Left lung (tissue), 10 donors: Measurements from ENCODE around the gene ADGRG3. TPM values are rescaled to one million over a fixed set of nuclear protein-coding genes. Genes with fewer than 3 reads are reported as not detected.
A peak's percentile ranks its signal among the peaks of the same experiment; 100 is the strongest.

Experiments
- ATAC-seq: fragments of 200-7000 bp; cut with Tn5 transposase; one replicate; pipeline ENCODE4 v1.9.1; 2020; ENCODE audit warnings: moderate library complexity
- DNase-seq, 4 donors: peaks; one replicate each; pipeline ENCODE4 v3.0.0-alpha.2; 2013 to 2020
- H3K27ac ChIP-seq, 2 donors: fragments of 200-600 bp; sonication (generic) in 1 of 2; one replicate each; pipeline versions ENCODE4 v1.5.0 to v1.8.0; 2020 to 2021
- H3K27me3 ChIP-seq, 2 donors: fragments of 200-600 bp; sonication (generic) in 1 of 2; one replicate each; pipeline versions ENCODE4 v1.5.0 to v1.8.0; 2020 to 2021
- H3K36me3 ChIP-seq, 2 donors: fragments of 200-600 bp; sonication (generic) in 1 of 2; one replicate each; pipeline versions ENCODE4 v1.5.0 to v1.8.0; 2020 to 2021
- H3K4me1 ChIP-seq, 2 donors: fragments of 200-600 bp; one replicate each; pipeline ENCODE4 v1.8.0; 2021
- H3K4me3 ChIP-seq, 2 donors: fragments of 200-600 bp; sonication (generic) in 1 of 2; one replicate each; pipeline versions ENCODE4 v1.5.0 to v1.8.0; 2020 to 2021; ENCODE audit warnings: mild to moderate bottlenecking in 1 of 2
- H3K9me3 ChIP-seq, 2 donors: fragments of 200-600 bp; sonication (generic) in 1 of 2; one replicate each; pipeline versions ENCODE4 v1.5.0 to v1.8.0; 2020 to 2021
- CTCF ChIP-seq, 2 donors: fragments of 200-600 bp; sonication (generic) in 1 of 2; IDR thresholded peaks; one replicate each; pipeline versions ENCODE4 v1.5.0 to v1.8.0; 2021; ENCODE audit warnings: antibody characterized with exemption in 2 of 2
- intact Hi-C, 2 donors: fragments of 100-400 bp; cut with DNase I; formaldehyde crosslinking; loops; one replicate each; pipeline versions ENCODE4 v1.11.2 to v1.14.2; 2022
- polyA plus RNA-seq, 6 donors: library from polyadenylated mRNA; unstranded; fragments of 120-200 nt; gene quantifications; one replicate each; pipeline ENCODE4 v1.2.1, GENCODE V29; 2013; ENCODE audit not compliant: insufficient read length in 6 of 6
- total RNA-seq, 2 donors: library from RNA; stranded (reverse); fragmentation: NEBNext Ultra II Directional; extraction: Animal tissue kit (Norgen Biotek cat#: 25700); gene quantifications; one replicate each; pipeline ENCODE4 v1.2.1, GENCODE V29; 2021
- donor health status: DM: no; HTN: yes; CAD: no.
- donor health status: DM: no; HTN: no; CAD: no.

Gene ADGRG3
- total and polyA plus RNA-seq, 8 donors = 0.70 to 29.8 (median 1.1) TPM

GRCh38 chr16:57643910-57644309 lies 24.2 kb upstream of the ADGRG3 start:
- H3K4me3 ChIP-seq = no peak overlapping the region
- H3K36me3 ChIP-seq = no peaks in the 10 kb centered on the region
- peaks cover 0 to 18% of the 10 kb centered on the region in 2 donors for H3K27me3 ChIP-seq
- no peak for TF ChIP-seq CTCF (IDR thresholded peaks at IDR 0.05)
- intact Hi-C loops = no loop called here
- DNase-seq (no peak), ATAC-seq (no peak)
- no peaks in the 10 kb centered on the region for H3K9me3 ChIP-seq
- peak overlapping the region in 1 of 2 donors; percentile 37 for H3K27ac ChIP-seq
- H3K4me1 ChIP-seq = peaks cover 6 to 70% of the 10 kb centered on the region in 2 donors

GRCh38 chr16:57644383-57645014 lies 23.6 kb upstream of the ADGRG3 start:
- no peak for DNase-seq
- Histone ChIP-seq H3K4me1 (peaks cover 6 to 67% of the 10 kb centered on the region in 2 donors), H3K9me3 (no peaks in the 10 kb centered on the region), H3K36me3 (no peaks in the 10 kb centered on the region), H3K27me3 (peaks cover 0 to 13% of the 10 kb centered on the region in 2 donors), H3K27ac (no peak overlapping the region), H3K4me3 (no peak overlapping the region)
- intact Hi-C loops = loop anchor here in 1 of 2 donors (5.0 kb wide), 1 partner anchor 42 kb away; no protein-coding TSS in a partner anchor
- no peak for TF ChIP-seq CTCF (IDR thresholded peaks at IDR 0.05)
- ATAC-seq = no peak

- Histone ChIP-seq H3K4me3 (no peak overlapping the region), H3K9me3 (no peaks in the 10 kb centered on the region), H3K4me1 (peaks cover 6 to 62% of the 10 kb centered on the region in 2 donors), H3K27me3 (peaks cover 0 to 13% of the 10 kb centered on the region in 2 donors), H3K36me3 (no peaks in the 10 kb centered on the region), H3K27ac (peak overlapping the region in 1 of 2 donors; percentile 68)
- TF ChIP-seq CTCF (IDR thresholded peaks at IDR 0.05) = no peak
- ATAC-seq = no peak
- no peak for DNase-seq
- intact Hi-C loops = loop anchor here in 1 of 2 donors (5.0 kb wide), 1 partner anchor 43 kb away; no protein-coding TSS in a partner anchor
Measured at GRCh38 chr16:57645169-57645568, 22.9 kb upstream of the ADGRG3 start.

DNA sequence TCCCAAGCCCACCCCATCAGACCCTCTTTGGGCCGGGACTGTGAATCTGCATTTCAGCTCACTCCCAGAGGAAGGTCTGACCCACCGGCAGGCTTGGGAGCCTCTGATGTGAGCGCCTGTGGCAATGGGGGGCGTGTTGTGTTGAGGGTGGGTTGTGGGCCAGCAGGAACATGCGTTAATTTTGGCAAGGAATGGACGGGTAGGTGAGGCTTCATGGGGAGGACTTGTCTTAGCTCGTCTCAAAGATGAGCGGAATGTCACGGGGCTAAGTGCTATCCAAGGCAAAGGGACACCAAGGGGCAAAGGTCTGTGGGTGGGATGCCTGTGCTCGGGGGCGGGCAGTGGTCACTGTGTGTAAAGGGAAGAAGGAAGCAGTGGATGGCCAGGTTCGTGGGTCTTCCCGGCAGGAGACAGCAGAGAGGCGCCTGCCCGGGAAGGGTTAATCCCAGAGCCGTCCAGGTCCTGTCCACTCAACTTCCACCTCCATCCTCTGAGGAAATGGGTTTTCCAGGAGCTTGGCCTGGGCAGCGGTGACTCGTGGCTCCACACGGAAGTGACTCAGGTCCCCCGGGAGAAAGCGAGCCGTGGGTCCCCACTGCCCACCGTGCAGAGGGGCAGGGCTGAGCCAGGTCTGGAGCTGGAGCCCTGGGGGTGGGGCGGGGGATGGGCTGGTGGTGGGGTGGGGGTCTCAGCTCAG lies 22.3 kb upstream of the ADGRG3 start:
- ATAC-seq (peak; percentile 5), DNase-seq (peak in 1 of 4 donors; percentile 76)
- peak overlapping the region; percentile 48 to 68 for H3K27ac ChIP-seq
- no peak for TF ChIP-seq CTCF (IDR thresholded peaks at IDR 0.05)
- H3K4me3 ChIP-seq = no peak overlapping the region
- peaks cover 0 to under 1% of the 10 kb centered on the region in 2 donors for H3K36me3 ChIP-seq
- H3K4me1 ChIP-seq = peaks cover 6 to 56% of the 10 kb centered on the region in 2 donors
- intact Hi-C loops = loop anchor here in 1 of 2 donors (5.0 kb wide), 1 partner anchor 44 kb away; no protein-coding TSS in a partner anchor
- peaks cover 0 to 13% of the 10 kb centered on the region in 2 donors for H3K27me3 ChIP-seq
- no peaks in the 10 kb centered on the region for H3K9me3 ChIP-seq
